SK-N-MC (cell line): Measurements from ENCODE around the gene DNAJC17.
A peak's percentile ranks its signal among the peaks of the same experiment; 100 is the strongest.

Source experiments
- EZH2 ChIP-seq: fragments of 200-600 bp; sonication (generic); IDR thresholded peaks from one replicate; pipeline ENCODE4 v1.6.1; 2017; ENCODE audit warnings: antibody characterized with exemption
- FOXP2 ChIP-seq: optimal IDR thresholded peaks from 2 replicates; pipeline ENCODE3; 2011; ENCODE audit warnings: mild to moderate bottlenecking, moderate library complexity; ENCODE audit not compliant: insufficient read depth; ENCODE audit errors: extremely low read length, control extremely low read depth
- POLR2AphosphoS5 ChIP-seq: IDR thresholded peaks from 2 replicates; pipeline ENCODE4 v1.6.1; 2012; ENCODE audit warnings: mild to moderate bottlenecking, low read depth, low read length, borderline replicate concordance

- TF ChIP-seq EZH2 (no peak), POLR2AphosphoS5 (peak; percentile 24; the same call in 1 of the 2 replicates), FOXP2 (no peak)
These were observed 44.1 kb downstream of the DNAJC17 start for GRCh38 chr15:40762919-40763800.
